SK-N-SH (cell line): ENCODE results near the gene PLA2G2F. TPM values are rescaled to one million over a fixed set of nuclear protein-coding genes. Genes with fewer than 3 reads are reported as not detected.

Experiments
- CTCF ChIA-PET: fragments of 300-600, 350-600 bp; formaldehyde crosslinking; extraction: SDS; loops from one replicate; lab custom pipeline; 2021; lab: Yijun Ruan, JAX
- POLR2A ChIA-PET: fragments of 350-600 bp; sonication (Branson Sonifier 250); formaldehyde crosslinking; extraction: SDS; loops from one replicate; lab custom pipeline; 2020; ENCODE audit warnings: antibody characterized with exemption, inconsistent platforms; lab: Yijun Ruan, JAX
- DNase-seq: peaks from one replicate; pipeline ENCODE4 v3.0.0; 2012
- H2AFZ ChIP-seq: fragments of 200-600 bp; sonication (generic); 2 replicates; pipeline ENCODE4 v1.8.1; 2016; ENCODE audit warnings: antibody characterized with exemption, mild to moderate bottlenecking, low read depth
- H3F3A ChIP-seq: fragments of 200-600 bp; sonication (generic); replicated peaks from 2 replicates; pipeline ENCODE3; 2016; ENCODE audit warnings: antibody characterized with exemption, mild to moderate bottlenecking; ENCODE audit not compliant: insufficient read depth
- H3K27ac ChIP-seq, 2 experiments: fragments of 200-500 bp in 1 of 2; fragments of 200-600 bp in 1 of 2; sonication (Bioruptor generic) in 1 of 2; sonication (generic), shearing (Covaris generic) in 1 of 2; 2 replicates each; pipeline versions ENCODE4 v1.5.1 to v1.6.1; 2014 to 2016; ENCODE audit warnings: low read depth in 2 of 2, inconsistent platforms in 1 of 2, low read length in 1 of 2, mild to moderate bottlenecking in 1 of 2, mixed read lengths in 1 of 2
- H3K27me3 ChIP-seq: fragments of 200-600 bp; sonication (generic), shearing (Covaris generic); 2 replicates; pipeline ENCODE4 v1.6.1; 2016; ENCODE audit warnings: mixed run types; ENCODE audit not compliant: insufficient read depth
- H3K36me3 ChIP-seq, 2 experiments: fragments of 200-500 bp in 1 of 2; fragments of 200-600 bp in 1 of 2; sonication (Bioruptor generic) in 1 of 2; sonication (generic) in 1 of 2; replicated peaks in 1 of 2; 2 replicates each; pipeline versions ENCODE3 to v1.5.1; 2014 to 2016; ENCODE audit warnings: low read length in 1 of 2, mild to moderate bottlenecking in 1 of 2; ENCODE audit not compliant: insufficient read depth in 2 of 2, control insufficient read depth in 1 of 2
- H3K4me1 ChIP-seq, 2 experiments: fragments of 200-500 bp in 1 of 2; fragments of 200-600 bp in 1 of 2; sonication (Bioruptor generic) in 1 of 2; sonication (generic), shearing (Covaris generic) in 1 of 2; 2 replicates each; pipeline versions ENCODE4 v1.5.1 to v1.6.1; 2014 to 2016; ENCODE audit warnings: low read depth in 1 of 2, low read length in 1 of 2, mixed run types in 1 of 2; ENCODE audit not compliant: insufficient read depth in 2 of 2, control insufficient read depth in 1 of 2
- H3K4me2 ChIP-seq: fragments of 200-600 bp; sonication (generic), shearing (Covaris generic); 2 replicates; pipeline ENCODE4 v1.6.1; 2017; ENCODE audit warnings: mixed run types
- H3K4me3 ChIP-seq, 2 experiments: fragments of 200-500 bp in 1 of 2; fragments of 200-600 bp in 1 of 2; sonication (Bioruptor generic) in 1 of 2; sonication (generic), shearing (Covaris generic) in 1 of 2; 2 replicates each; pipeline versions ENCODE4 v1.5.1 to v1.8.1; 2014 to 2016; ENCODE audit warnings: low read depth in 2 of 2, inconsistent platforms in 1 of 2, low read length in 1 of 2, mild to moderate bottlenecking in 1 of 2, mixed read lengths in 1 of 2, moderate library complexity in 1 of 2
- H3K79me2 ChIP-seq: fragments of 200-600 bp; sonication (generic); 2 replicates; pipeline ENCODE4 v1.8.1; 2017; ENCODE audit warnings: mild to moderate bottlenecking; ENCODE audit not compliant: insufficient read depth
- H3K9ac ChIP-seq: fragments of 200-600 bp; sonication (generic); 2 replicates; pipeline ENCODE4 v1.6.1; 2017; ENCODE audit warnings: mixed run types
- H3K9me2 ChIP-seq: fragments of 200-600 bp; sonication (generic); 2 replicates; pipeline ENCODE4 v1.6.1; 2017; ENCODE audit warnings: mixed run types
- H3K9me3 ChIP-seq: fragments of 200-600 bp; sonication (generic); 2 replicates; pipeline ENCODE4 v1.6.1; 2017; ENCODE audit warnings: mixed run types, mild to moderate bottlenecking, moderate library complexity
- H4K20me1 ChIP-seq: fragments of 200-600 bp; sonication (generic); 2 replicates; pipeline ENCODE4 v1.6.1; 2017; ENCODE audit warnings: mild to moderate bottlenecking, mixed run types; ENCODE audit not compliant: insufficient read depth
- CTCF ChIP-seq: fragments of 200-600 bp; sonication (generic); IDR thresholded peaks from 2 replicates; pipeline ENCODE4 v1.6.1; 2017; ENCODE audit warnings: antibody characterized with exemption, mild to moderate bottlenecking, moderate library complexity
- ELF1 ChIP-seq: IDR thresholded peaks from 2 replicates; pipeline ENCODE4 v1.4.0; 2012
- EZH2phosphoT487 ChIP-seq: fragments of 200-600 bp; sonication (generic); IDR thresholded peaks from 2 replicates; pipeline ENCODE4 v1.6.1; 2017; ENCODE audit warnings: low read depth, mixed run types, mild to moderate bottlenecking, antibody characterized with exemption, moderate library complexity, borderline replicate concordance
- FOSL2 ChIP-seq: IDR thresholded peaks from 2 replicates; pipeline ENCODE4 v1.4.0; 2012; ENCODE audit warnings: low read depth, mild to moderate bottlenecking, moderate library complexity, borderline replicate concordance
- FOXJ3 ChIP-seq: sonication (generic); formaldehyde crosslinking; IDR thresholded peaks from 2 replicates; pipeline ENCODE4 v1.5.1; 2020; ENCODE audit warnings: mild to moderate bottlenecking, missing genetic modification reagents
- FOXM1 ChIP-seq: IDR thresholded peaks from 2 replicates; pipeline ENCODE4 v1.4.0; 2012; ENCODE audit warnings: low read depth, mild to moderate bottlenecking
- GABPA ChIP-seq: IDR thresholded peaks from 2 replicates; pipeline ENCODE4 v1.4.0; 2012; ENCODE audit warnings: low read depth, mild to moderate bottlenecking
- GATA2 ChIP-seq: sonication (generic); formaldehyde crosslinking; IDR thresholded peaks from 2 replicates; pipeline ENCODE4 v1.5.0; 2020; ENCODE audit warnings: mild to moderate bottlenecking, missing genetic modification reagents
- IRF3 ChIP-seq: fragments of 150-350 bp; IDR thresholded peaks from 2 replicates; pipeline ENCODE4 v1.6.1; 2016; ENCODE audit warnings: mild to moderate bottlenecking, low read depth, low read length
- JUND ChIP-seq: IDR thresholded peaks from 2 replicates; pipeline ENCODE4 v1.4.0; 2012
- NFIC ChIP-seq: IDR thresholded peaks from 2 replicates; pipeline ENCODE4 v1.4.0; 2012; ENCODE audit warnings: borderline replicate concordance
- NRF1 ChIP-seq: IDR thresholded peaks from 2 replicates; pipeline ENCODE4 v1.6.1; 2012; ENCODE audit warnings: low read depth, mild to moderate bottlenecking, low read length
- PBX3 ChIP-seq: IDR thresholded peaks from 2 replicates; pipeline ENCODE4; 2012
- POLR2AphosphoS5 ChIP-seq: IDR thresholded peaks from 2 replicates; pipeline ENCODE4 v1.6.1; 2012; ENCODE audit warnings: low read depth, low read length
- RCOR1 ChIP-seq: fragments of 150-350 bp; IDR thresholded peaks from 2 replicates; pipeline ENCODE4 v1.6.1; 2017; ENCODE audit warnings: antibody characterized with exemption, low read length
- RFX5 ChIP-seq: IDR thresholded peaks from 2 replicates; pipeline ENCODE4 v1.6.1; 2012; ENCODE audit warnings: mild to moderate bottlenecking, improper control_type of control experiment, low read length
- SMC3 ChIP-seq: IDR thresholded peaks from 2 replicates; pipeline ENCODE4 v1.6.1; 2012; ENCODE audit warnings: low read depth, low read length, improper control_type of control experiment
- TAF1 ChIP-seq: IDR thresholded peaks from 2 replicates; pipeline ENCODE4 v1.6.1; 2012; ENCODE audit warnings: low read depth, mild to moderate bottlenecking, low read length, moderate library complexity, borderline replicate concordance
- USF2 ChIP-seq: fragments of 150-350 bp; IDR thresholded peaks from 2 replicates; pipeline ENCODE4 v1.6.1; 2017; ENCODE audit warnings: antibody characterized with exemption, low read length, low read depth, borderline replicate concordance
- YY1 ChIP-seq: IDR thresholded peaks from 2 replicates; pipeline ENCODE4 v1.4.0; 2012; ENCODE audit warnings: low read depth, mild to moderate bottlenecking
- WGBS: methylation state at CpG from one replicate; pipeline ENCODE4 v1.1.6; 2017; ENCODE audit warnings: low lambda C conversion rate; 5-methylcytosine and 5-hydroxymethylcytosine counted together
- polyA plus RNA-seq, 3 experiments: library from polyadenylated mRNA; depleted of rRNA; stranded (reverse); fragments of >200 nt; gene quantifications; 2 replicates each; pipeline ENCODE4 v1.2.3, GENCODE V29; 2012

PLA2G2F gene
- polyA plus RNA-seq, 1 of the 3 experiments (the other 2 are of a cell fraction), result not detected

- TF ChIP-seq CTCF (no peak), FOSL2 (no peak), YY1 (no peak), NRF1 (no peak), GABPA (no peak), SMC3 (no peak), FOXM1 (no peak), FOXJ3 (CRISPR knock-in tag) (no peak), RFX5 (no peak), POLR2AphosphoS5 (no peak)
Measured at GRCh38 chr1:20189664-20190063, 50.5 kb downstream of the PLA2G2F start (continued).

- no peak for TF ChIP-seq JUND
- no peak for TF ChIP-seq TAF1
- no peak for TF ChIP-seq IRF3
- TF ChIP-seq FOXM1, result no peak
- TF ChIP-seq GABPA, result no peak
- no peak for TF ChIP-seq PBX3
- no peak for TF ChIP-seq USF2
- no peak for TF ChIP-seq NFIC
- TF ChIP-seq FOXJ3 (CRISPR knock-in tag), result no peak
- TF ChIP-seq EZH2phosphoT487, result no peak
- TF ChIP-seq GATA2 (CRISPR knock-in tag), result no peak
- TF ChIP-seq ELF1, result no peak
- no peak for TF ChIP-seq YY1
- no peak for TF ChIP-seq RCOR1
- no peak for DNase-seq
- Histone ChIP-seq H3K27ac (no peak overlapping the region), H3K4me2 (no peak overlapping the region), H3K4me3 (no peak overlapping the region), H3K36me3 (no peaks in the 10 kb centered on the region), H3K79me2 (no peaks in the 10 kb centered on the region), H3K9ac (no peak overlapping the region), H3K9me2 (no peaks in the 10 kb centered on the region), H2AFZ (no peak overlapping the region), H3F3A (no peaks in the 10 kb centered on the region), H4K20me1 (no peaks in the 10 kb centered on the region), H3K4me1 (no peaks in the 10 kb centered on the region; a peak in 1 of 4 replicates), H3K9me3 (no peaks in the 10 kb centered on the region), H3K27me3 (peaks cover 12% of the 10 kb centered on the region; the same call in 1 of the 2 replicates)
- POLR2A ChIA-PET, result no interaction called here
- CTCF ChIA-PET, result interaction anchor here (0.7 to 2.9 kb wide), 5 partner anchors 11 to 216 kb away, joined by 3 to 16 read pairs (median 5); no protein-coding TSS in a partner anchor
- WGBS, result 54% methylated on average over 19 of the region's 19 CpGs
Measured at GRCh38 chr1:20190256-20191160, 51.4 kb downstream of the PLA2G2F start.
